HEK293 (cell line): Measurements from ENCODE around the gene SERINC1.

ENCODE experiments used
- CTCF ChIA-PET: fragments of 350-600 bp; formaldehyde crosslinking; extraction: SDS; loops from one replicate; lab custom pipeline; 2021; ENCODE audit warnings: antibody characterized with exemption; lab: Yijun Ruan, JAX
- POLR2A ChIA-PET: fragments of 300-600 bp; formaldehyde crosslinking; extraction: SDS; loops from one replicate; lab custom pipeline; 2020; ENCODE audit warnings: antibody characterized with exemption, inconsistent platforms; lab: Yijun Ruan, JAX
- H3K27ac ChIP-seq: fragments of 200-500 bp; sonication (Bioruptor generic); 2 replicates; pipeline ENCODE4 v1.5.1; 2014; ENCODE audit warnings: low read depth, low read length, control low read depth, inconsistent platforms; ENCODE audit errors: extremely low read depth
- H3K36me3 ChIP-seq, 2 experiments: fragments of 200-500 bp in 1 of 2; sonication (Bioruptor generic) in 1 of 2; 1 replicate in 1 of 2; 2 replicates in 1 of 2; pipeline ENCODE4 v1.5.1; 2014 to 2017; ENCODE audit warnings: inconsistent platforms in 2 of 2, low read length in 2 of 2; ENCODE audit not compliant: control insufficient read depth in 2 of 2, insufficient read depth in 1 of 2
- H3K4me1 ChIP-seq: fragments of 200-500 bp; sonication (Bioruptor generic); 2 replicates; pipeline ENCODE4 v1.5.1; 2014; ENCODE audit warnings: mild to moderate bottlenecking, low read length, inconsistent platforms; ENCODE audit not compliant: control insufficient read depth, insufficient read depth
- H3K4me3 ChIP-seq: 2 replicates; pipeline ENCODE4 v1.5.1; 2011; ENCODE audit warnings: low read depth, mild to moderate bottlenecking, control low read depth, low read length, moderate library complexity
- H3K9me3 ChIP-seq: fragments of 200-500 bp; sonication (Bioruptor generic); 2 replicates; pipeline ENCODE4 v1.5.1; 2014; ENCODE audit warnings: low read depth, low read length, inconsistent platforms; ENCODE audit not compliant: control insufficient read depth, insufficient read depth
- KLF9 ChIP-seq: fragments of 450-650 bp; formaldehyde crosslinking; IDR thresholded peaks from 2 replicates; pipeline ENCODE4 v1.5.1; 2016; ENCODE audit warnings: missing biosample characterization, missing genetic modification characterization, low read depth
- MEIS1 ChIP-seq: sonication (generic); formaldehyde crosslinking; IDR thresholded peaks from 2 replicates; pipeline ENCODE4 v1.8.1; 2022; ENCODE audit warnings: missing genetic modification reagents, mild to moderate bottlenecking, borderline replicate concordance
- TSHZ1 ChIP-seq: fragments of 450-650 bp; formaldehyde crosslinking; IDR thresholded peaks from 2 replicates; pipeline ENCODE4 v1.5.1; 2016; ENCODE audit warnings: missing biosample characterization, missing genetic modification characterization, borderline replicate concordance
- ZBTB49 ChIP-seq: fragments of 450-650 bp; formaldehyde crosslinking; IDR thresholded peaks from 2 replicates; pipeline ENCODE4 v1.5.1; 2016; ENCODE audit warnings: missing biosample characterization, missing genetic modification characterization, low read depth
- ZNF24 ChIP-seq: fragments of 450-650 bp; formaldehyde crosslinking; IDR thresholded peaks from 2 replicates; pipeline ENCODE4 v1.5.1; 2016; ENCODE audit warnings: missing biosample characterization, missing genetic modification characterization
- ZNF248 ChIP-seq: fragments of 450-650 bp; formaldehyde crosslinking; IDR thresholded peaks from 2 replicates; pipeline ENCODE4 v1.5.1; 2017; ENCODE audit warnings: missing biosample characterization, missing genetic modification characterization
- ZNF280D ChIP-seq: fragments of 450-650 bp; formaldehyde crosslinking; IDR thresholded peaks from 2 replicates; pipeline ENCODE4 v1.5.1; 2016; ENCODE audit warnings: missing biosample characterization, missing genetic modification characterization
- ZNF488 ChIP-seq: fragments of 450-650 bp; formaldehyde crosslinking; IDR thresholded peaks from 2 replicates; pipeline ENCODE4 v1.5.1; 2016; ENCODE audit warnings: missing biosample characterization, missing genetic modification characterization
- ZNF501 ChIP-seq: fragments of 450-650 bp; formaldehyde crosslinking; IDR thresholded peaks from 2 replicates; pipeline ENCODE4 v1.5.1; 2016; ENCODE audit warnings: missing biosample characterization, missing genetic modification characterization
- ZNF513 ChIP-seq: fragments of 450-650 bp; IDR thresholded peaks from 2 replicates; pipeline ENCODE4 v1.5.1; 2018; ENCODE audit warnings: missing biosample characterization, missing genetic modification characterization
- ZNF548 ChIP-seq: fragments of 450-650 bp; formaldehyde crosslinking; IDR thresholded peaks from 2 replicates; pipeline ENCODE4 v1.5.1; 2016; ENCODE audit warnings: missing biosample characterization, missing genetic modification characterization
- ZNF596 ChIP-seq: fragments of 450-650 bp; IDR thresholded peaks from 2 replicates; pipeline ENCODE4 v1.5.0; 2018; ENCODE audit warnings: missing biosample characterization, mild to moderate bottlenecking, missing genetic modification characterization, moderate library complexity
- ZNF621 ChIP-seq: fragments of 450-650 bp; formaldehyde crosslinking; IDR thresholded peaks from 2 replicates; pipeline ENCODE4 v1.5.1; 2017; ENCODE audit warnings: missing biosample characterization, missing genetic modification characterization
- ZNF76 ChIP-seq: fragments of 450-650 bp; formaldehyde crosslinking; IDR thresholded peaks from 2 replicates; pipeline ENCODE4; 2016; ENCODE audit warnings: low read depth, missing biosample characterization, missing genetic modification characterization, borderline replicate concordance

The SERINC1 gene

GRCh38 chr6:122452509-122452908, 19.1 kb downstream of the SERINC1 start (continued):
- TF ChIP-seq ZNF280D (tag by site-specific recombination) (no peak), ZNF76 (no peak), ZNF501 (tag by site-specific recombination) (no peak), ZNF24 (tag by site-specific recombination) (no peak), ZNF596 (no peak), ZNF621 (tag by site-specific recombination) (no peak)
- TF ChIP-seq, all 188 proteins: peak for 0

- TF ChIP-seq ZBTB49 (tag by site-specific recombination): no peak
- TF ChIP-seq ZNF596: no peak
- no peak for TF ChIP-seq ZNF280D (tag by site-specific recombination)
- no peak for TF ChIP-seq ZNF548 (tag by site-specific recombination)
- TF ChIP-seq MEIS1 (CRISPR knock-in tag): no peak
- no peak for TF ChIP-seq TSHZ1 (tag by site-specific recombination)
- TF ChIP-seq ZNF248 (tag by site-specific recombination): no peak
- TF ChIP-seq KLF9 (tag by site-specific recombination): no peak
- TF ChIP-seq ZNF513 (tag by site-specific recombination): no peak
- TF ChIP-seq ZNF488 (tag by site-specific recombination): no peak
- TF ChIP-seq, all 188 proteins: peak for 0
- H3K27ac ChIP-seq: no peak overlapping the region
- H3K4me1 ChIP-seq: no peaks in the 10 kb centered on the region
- CTCF ChIA-PET: interaction anchor here (0.6 kb wide), 1 partner anchor 58 kb away, joined by 3 read pairs; no protein-coding TSS in a partner anchor
- H3K4me3 ChIP-seq: no peak overlapping the region
- POLR2A ChIA-PET: no interaction called here
- no peaks in the 10 kb centered on the region for H3K9me3 ChIP-seq
- peaks cover 75 to 87% of the 10 kb centered on the region in 2 experiments for H3K36me3 ChIP-seq
Observed at GRCh38 chr6:122449069-122449468, 22.5 kb downstream of the SERINC1 start.
